ENCODE results near the gene ZNF236.

DNA sequence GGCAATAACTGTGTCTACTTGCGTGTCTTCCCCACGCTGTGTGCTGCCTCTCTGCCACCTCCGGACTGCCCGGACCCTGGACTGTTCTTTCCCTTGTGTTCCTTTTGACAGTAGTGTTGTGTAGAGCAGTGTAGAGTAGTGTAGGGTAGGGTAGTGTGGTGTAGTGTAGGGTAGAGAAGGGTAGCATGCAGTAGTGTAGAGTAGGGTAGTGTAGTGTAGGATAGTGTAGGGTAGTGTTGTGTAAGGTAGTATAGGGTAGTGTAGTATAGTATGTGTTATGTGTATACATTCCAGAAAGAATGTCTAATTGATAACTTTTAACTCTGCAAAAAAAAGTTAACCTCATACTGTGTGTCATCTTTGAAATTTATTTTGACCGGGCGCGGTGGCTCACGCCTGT lies 49.7 kb upstream of the ZNF236 start:
- TF ChIP-seq TBX3 (IDR thresholded peaks at IDR 0.05; ENCODE audit: borderline replicate concordance) (no peak), ZNF766 (CRISPR knock-in tag; IDR thresholded peaks at IDR 0.05; ENCODE audit: borderline replicate concordance) (no peak), POLR2A (IDR thresholded peaks at IDR 0.05; ENCODE audit: insufficient read depth in 1 of 2, low read depth in 2 of 2, low read length in 2 of 2) (no peak), HDAC2 (CRISPR knock-in tag; IDR thresholded peaks at IDR 0.05) (no peak), JUNB (CRISPR knock-in tag; IDR thresholded peaks at IDR 0.05; ENCODE audit: borderline replicate concordance) (no peak), TCF7 (IDR thresholded peaks at IDR 0.05; ENCODE audit: low read depth) (no peak), SMC3 (IDR thresholded peaks at IDR 0.05; ENCODE audit: low read length) (no peak), ETV6 (CRISPR knock-in tag; conservative IDR thresholded peaks at IDR 0.05) (no peak), ZKSCAN5 (CRISPR knock-in tag; IDR thresholded peaks at IDR 0.05) (no peak), MED1 (CRISPR knock-in tag; IDR thresholded peaks at IDR 0.05) (no peak), ZNF263 (CRISPR knock-in tag; IDR thresholded peaks at IDR 0.05) (no peak)
- TF ChIP-seq, protein P1, sequence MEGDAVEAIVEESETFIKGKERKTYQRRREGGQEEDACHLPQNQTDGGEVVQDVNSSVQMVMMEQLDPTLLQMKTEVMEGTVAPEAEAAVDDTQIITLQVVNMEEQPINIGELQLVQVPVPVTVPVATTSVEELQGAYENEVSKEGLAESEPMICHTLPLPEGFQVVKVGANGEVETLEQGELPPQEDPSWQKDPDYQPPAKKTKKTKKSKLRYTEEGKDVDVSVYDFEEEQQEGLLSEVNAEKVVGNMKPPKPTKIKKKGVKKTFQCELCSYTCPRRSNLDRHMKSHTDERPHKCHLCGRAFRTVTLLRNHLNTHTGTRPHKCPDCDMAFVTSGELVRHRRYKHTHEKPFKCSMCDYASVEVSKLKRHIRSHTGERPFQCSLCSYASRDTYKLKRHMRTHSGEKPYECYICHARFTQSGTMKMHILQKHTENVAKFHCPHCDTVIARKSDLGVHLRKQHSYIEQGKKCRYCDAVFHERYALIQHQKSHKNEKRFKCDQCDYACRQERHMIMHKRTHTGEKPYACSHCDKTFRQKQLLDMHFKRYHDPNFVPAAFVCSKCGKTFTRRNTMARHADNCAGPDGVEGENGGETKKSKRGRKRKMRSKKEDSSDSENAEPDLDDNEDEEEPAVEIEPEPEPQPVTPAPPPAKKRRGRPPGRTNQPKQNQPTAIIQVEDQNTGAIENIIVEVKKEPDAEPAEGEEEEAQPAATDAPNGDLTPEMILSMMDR (CRISPR knock-in tag; IDR thresholded peaks at IDR 0.05): no peak
